ENCODE data around the gene FAM135A. TPM values are rescaled to one million over a fixed set of nuclear protein-coding genes. Genes with fewer than 3 reads are reported as not detected.
"Not testable (repeated sequence)": the region's sequence is repeated elsewhere in the genome, so short reads cannot be mapped to it uniquely, and the experiment has no call there.

Gene FAM135A
- total and polyA plus RNA-seq, 2 experiments from 2014 or later = 35.2 to 68.7 TPM

- Histone ChIP-seq H2AFZ (no peak overlapping the region), H4K20me1 (replicated peaks; ENCODE audit: insufficient read depth) (no peaks in the 10 kb centered on the region), H3K36me3 (ENCODE audit: insufficient read depth) (no peaks in the 10 kb centered on the region), H3K4me3 (no peak overlapping the region), H3K4me1 (ENCODE audit: insufficient read depth) (peaks cover 5% of the 10 kb centered on the region), H3K27me3 (ENCODE audit: insufficient read depth) (no peaks in the 10 kb centered on the region), H3F3A (replicated peaks; ENCODE audit: low read depth) (no peaks in the 10 kb centered on the region), H3K79me2 (replicated peaks; ENCODE audit: insufficient read depth) (no peaks in the 10 kb centered on the region), H3K4me2 (no peak overlapping the region), H3K9me2 (ENCODE audit: insufficient read depth) (no peaks in the 10 kb centered on the region), H3K27ac (ENCODE audit: low read depth) (no peak overlapping the region)
- Mint-ChIP-seq H3K27me3 (ENCODE audit: insufficient read depth, low read depth, poor library complexity) (peaks cover 3% of the 10 kb centered on the region), H3K4me1 (peaks cover 9% of the 10 kb centered on the region), H3K9me3 (no peaks in the 10 kb centered on the region), H3K4me3 (no peak overlapping the region), H3K27ac (no peak overlapping the region), H3K36me3 (ENCODE audit: low read depth) (peaks cover 6% of the 10 kb centered on the region; the same call in 1 of the 3 replicates)
- ATAC-seq (peak; percentile 57), DNase-seq (ENCODE audit: low spot score) (no peak)
- no peak for TF ChIP-seq EZH2 (IDR thresholded peaks at IDR 0.05; ENCODE audit: low read depth, unreplicated experiment)
- TF ChIP-seq CTCF (conservative IDR thresholded peaks at IDR 0.05; ENCODE audit: low read depth in 2 of 2) = peak; percentile 26 to 63; a peak in 3 of 4 replicates
- no peak for TF ChIP-seq JUNB (IDR thresholded peaks at IDR 0.05; ENCODE audit: unreplicated experiment)
These were observed 138.3 kb downstream of the FAM135A start for GRCh38 chr6:70551566-70551965.

DNA sequence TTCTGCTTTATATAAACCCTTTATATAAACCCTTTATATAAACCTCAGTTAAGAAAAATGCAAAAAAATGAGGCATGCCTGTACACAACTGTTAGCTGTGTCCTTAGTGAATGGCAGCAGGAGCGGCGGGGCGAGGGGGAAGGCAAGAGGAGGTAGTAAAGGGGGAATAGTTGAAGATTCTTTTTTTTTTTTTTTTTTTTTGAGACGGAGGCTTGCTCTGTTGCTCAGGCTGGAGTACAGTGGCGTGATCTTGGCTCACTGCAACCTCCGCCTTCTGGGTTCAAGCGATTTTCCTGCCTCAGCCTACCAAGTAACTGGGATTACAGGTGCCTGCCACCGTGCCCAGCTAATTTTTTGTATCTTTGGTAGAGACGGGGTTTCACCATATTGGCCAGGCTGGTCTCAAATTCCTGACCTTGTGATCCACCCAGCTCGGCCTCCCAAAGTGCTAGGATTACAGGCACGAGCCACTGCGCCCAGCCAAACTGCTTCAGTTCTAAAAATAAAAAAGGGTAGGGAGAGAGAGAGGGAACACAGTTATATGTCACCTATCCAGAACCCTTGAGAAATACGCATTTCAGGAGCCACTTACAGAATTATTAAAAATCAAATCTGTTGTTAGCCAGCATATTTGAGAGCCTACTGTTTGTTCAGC, 139.1 kb downstream of the FAM135A start:
- not testable (repeated sequence) for H3K9me2 ChIP-seq (ENCODE audit: insufficient read depth); H3K4me1 ChIP-seq (ENCODE audit: insufficient read depth); H3K4me1 Mint-ChIP-seq; DNase-seq (ENCODE audit: low spot score); H4K20me1 ChIP-seq (replicated peaks; ENCODE audit: insufficient read depth); H3K4me2 ChIP-seq; H2AFZ ChIP-seq; H3K27ac ChIP-seq (ENCODE audit: low read depth); H3K4me3 Mint-ChIP-seq; H3K27me3 Mint-ChIP-seq (ENCODE audit: insufficient read depth, low read depth, poor library complexity); H3K27ac Mint-ChIP-seq; ATAC-seq; H3K9me3 Mint-ChIP-seq; H3K4me3 ChIP-seq; H3K79me2 ChIP-seq (replicated peaks; ENCODE audit: insufficient read depth); H3K36me3 ChIP-seq (ENCODE audit: insufficient read depth); H3K36me3 Mint-ChIP-seq (ENCODE audit: low read depth); H3K27me3 ChIP-seq (ENCODE audit: insufficient read depth); H3F3A ChIP-seq (replicated peaks; ENCODE audit: low read depth)

- DNase-seq (ENCODE audit: low spot score) = no peak
- Histone ChIP-seq H3K27me3 (ENCODE audit: insufficient read depth) (no peaks in the 10 kb centered on the region), H3K79me2 (replicated peaks; ENCODE audit: insufficient read depth) (no peaks in the 10 kb centered on the region), H3K9me2 (ENCODE audit: insufficient read depth) (no peaks in the 10 kb centered on the region), H3K4me1 (ENCODE audit: insufficient read depth) (no peaks in the 10 kb centered on the region), H3K4me3 (no peak overlapping the region), H3F3A (replicated peaks; ENCODE audit: low read depth) (no peaks in the 10 kb centered on the region), H3K4me2 (no peak overlapping the region), H4K20me1 (replicated peaks; ENCODE audit: insufficient read depth) (no peaks in the 10 kb centered on the region), H3K36me3 (ENCODE audit: insufficient read depth) (no peaks in the 10 kb centered on the region), H3K27ac (ENCODE audit: low read depth) (no peak overlapping the region), H2AFZ (no peak overlapping the region)
- peaks cover 3% of the 10 kb centered on the region for H3K27me3 Mint-ChIP-seq (ENCODE audit: insufficient read depth, low read depth, poor library complexity)
- H3K9me3 Mint-ChIP-seq = no peaks in the 10 kb centered on the region
- ATAC-seq = no peak
- H3K4me3 Mint-ChIP-seq = no peak overlapping the region
- H3K4me1 Mint-ChIP-seq = no peaks in the 10 kb centered on the region
- no peak overlapping the region for H3K27ac Mint-ChIP-seq
- H3K36me3 Mint-ChIP-seq (ENCODE audit: low read depth) = peaks cover 6% of the 10 kb centered on the region; the same call in 1 of the 3 replicates
- no peak for TF ChIP-seq EZH2phosphoT487 (IDR thresholded peaks at IDR 0.05; ENCODE audit: unreplicated experiment)
- TF ChIP-seq CTCF (conservative IDR thresholded peaks at IDR 0.05; ENCODE audit: low read depth in 2 of 2) = no peak
- no peak for TF ChIP-seq STAT1 (IDR thresholded peaks at IDR 0.05; ENCODE audit: unreplicated experiment)
- no peak for TF ChIP-seq EZH2 (IDR thresholded peaks at IDR 0.05; ENCODE audit: low read depth, unreplicated experiment)
- TF ChIP-seq ZNF331 (CRISPR knock-in tag; IDR thresholded peaks at IDR 0.05; ENCODE audit: low read depth) = no peak
- no peak for TF ChIP-seq ZNF114 (CRISPR knock-in tag; IDR thresholded peaks at IDR 0.05)
These were observed 139.7 kb downstream of the FAM135A start for GRCh38 chr6:70552974-70553373.
